ENCODE measurements around the gene MTCH1. TPM values are rescaled to one million over a fixed set of nuclear protein-coding genes. Genes with fewer than 3 reads are reported as not detected.

Gene MTCH1
- total RNA-seq, 1 donor: 110 TPM

DNA sequence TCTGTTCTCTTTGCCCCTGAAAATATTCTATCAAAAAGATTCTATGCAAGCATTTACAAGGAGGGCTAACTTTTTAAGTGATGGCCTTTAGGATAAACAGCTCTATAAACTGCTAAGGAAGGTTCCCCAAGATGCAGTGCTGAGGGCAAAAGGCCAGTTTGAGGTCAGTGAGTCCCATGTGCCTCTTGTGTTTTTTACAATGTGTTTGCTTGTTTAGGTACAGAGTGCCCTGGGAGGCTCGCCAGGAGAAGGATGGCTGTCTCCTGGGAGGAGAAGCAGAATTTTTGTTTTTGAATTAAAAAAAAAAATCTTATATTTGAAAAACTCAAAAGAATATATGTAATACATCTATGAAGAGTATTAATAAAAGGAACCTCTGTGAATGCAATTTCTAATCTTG is 12.8 kb downstream of the MTCH1 start:
- no peak for DNase-seq (ENCODE audit: low read depth in 2 of 3, low spot score in 2 of 3)

DNA sequence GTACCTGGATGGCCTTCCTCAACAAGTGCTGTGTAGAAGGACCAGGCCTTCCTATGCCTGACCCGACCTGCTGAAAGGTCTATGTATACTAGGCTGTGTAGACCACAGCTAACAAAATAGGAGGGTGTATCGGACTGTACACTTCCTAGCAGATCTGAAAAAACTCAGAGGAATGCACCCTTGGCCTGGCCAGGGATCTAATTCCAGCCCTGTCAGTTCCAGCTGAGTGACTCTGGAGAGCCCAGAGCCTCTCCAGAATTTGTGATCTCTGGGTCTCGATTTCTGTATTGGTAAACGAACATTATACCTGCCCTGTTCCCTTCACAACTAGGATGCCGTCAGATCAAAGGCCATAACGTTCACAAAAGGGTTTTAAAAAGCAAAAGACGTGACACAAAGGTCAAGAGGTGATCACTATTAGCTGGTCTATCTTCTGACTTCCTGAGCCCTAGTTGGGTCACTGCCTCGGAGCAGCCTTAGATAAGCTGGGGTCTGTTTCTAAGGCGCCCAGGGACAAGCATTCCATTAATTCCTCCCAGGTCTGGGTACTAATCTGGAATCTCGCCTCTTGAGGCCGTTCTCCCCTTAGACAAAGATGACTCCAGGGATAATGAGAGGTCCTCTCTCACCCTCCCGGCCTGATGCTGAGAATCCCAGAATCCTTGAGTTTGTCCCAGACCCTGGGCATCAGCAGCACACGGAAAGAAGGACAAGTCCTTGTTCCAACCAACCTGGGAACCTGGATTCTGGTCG is 13.9 kb downstream of the MTCH1 start:
- DNase-seq (ENCODE audit: low read depth in 2 of 3, low spot score in 2 of 3): no peak

- no peak for DNase-seq (ENCODE audit: low read depth in 2 of 3, low spot score in 2 of 3)
Measured at GRCh38 chr6:36970892-36971842, 14.8 kb downstream of the MTCH1 start.

DNA sequence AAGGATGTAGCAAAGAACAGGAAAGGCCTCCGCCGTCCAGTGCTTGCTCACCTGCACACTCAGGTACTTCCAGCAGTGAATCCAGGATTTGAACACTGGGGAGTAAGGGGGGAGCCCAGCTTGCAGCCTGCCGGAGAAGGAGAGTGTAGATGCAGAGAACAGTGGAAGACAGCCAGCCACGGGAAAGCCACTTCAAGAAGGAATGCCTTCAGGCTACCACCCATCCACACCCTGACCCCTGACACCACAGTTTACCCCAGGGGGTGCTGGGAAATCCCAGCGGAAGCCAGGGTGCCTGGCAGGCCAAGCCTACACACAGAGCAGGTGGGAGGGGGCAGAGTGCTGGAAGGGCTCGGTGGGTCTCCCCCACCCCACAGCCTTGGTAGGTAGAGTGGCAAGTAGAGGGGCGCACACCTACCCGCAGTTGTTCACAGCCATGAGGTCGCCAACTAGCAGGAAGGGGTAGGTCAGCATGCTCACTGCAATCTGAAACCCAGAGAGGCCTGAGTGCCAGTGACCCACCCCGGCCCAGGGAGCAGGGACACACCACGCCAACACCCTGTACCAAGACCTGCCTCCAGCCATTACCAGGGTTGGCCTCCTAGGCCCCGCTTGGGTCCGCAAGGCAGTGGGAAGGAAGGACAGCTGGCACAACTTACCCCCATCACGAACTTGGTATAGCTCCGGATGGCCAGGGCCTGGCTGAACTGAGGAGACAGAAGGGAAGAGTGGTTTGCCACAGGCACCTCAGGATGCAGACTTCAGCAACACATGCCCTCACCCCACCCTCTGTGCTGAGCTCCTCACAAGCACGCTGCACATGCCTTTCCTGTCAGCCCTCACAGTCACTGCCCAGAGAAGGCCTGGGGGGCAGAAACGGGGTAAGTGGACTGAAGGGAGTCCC is 15.8 kb downstream of the MTCH1 start:
- no peak for DNase-seq (ENCODE audit: low read depth in 2 of 3, low spot score in 2 of 3)

- no peak for DNase-seq (ENCODE audit: low read depth in 2 of 3, low spot score in 2 of 3)
Measured at GRCh38 chr6:36969240-36969691, 16.7 kb downstream of the MTCH1 start.

GRCh38 chr6:36968266-36968977 is 17.6 kb downstream of the MTCH1 start:
- DNase-seq (ENCODE audit: low read depth in 2 of 3, low spot score in 2 of 3): no peak

GRCh38 chr6:36967757-36968156 is 18.2 kb downstream of the MTCH1 start:
- no peak for DNase-seq (ENCODE audit: low read depth in 2 of 3, low spot score in 2 of 3)

DNA sequence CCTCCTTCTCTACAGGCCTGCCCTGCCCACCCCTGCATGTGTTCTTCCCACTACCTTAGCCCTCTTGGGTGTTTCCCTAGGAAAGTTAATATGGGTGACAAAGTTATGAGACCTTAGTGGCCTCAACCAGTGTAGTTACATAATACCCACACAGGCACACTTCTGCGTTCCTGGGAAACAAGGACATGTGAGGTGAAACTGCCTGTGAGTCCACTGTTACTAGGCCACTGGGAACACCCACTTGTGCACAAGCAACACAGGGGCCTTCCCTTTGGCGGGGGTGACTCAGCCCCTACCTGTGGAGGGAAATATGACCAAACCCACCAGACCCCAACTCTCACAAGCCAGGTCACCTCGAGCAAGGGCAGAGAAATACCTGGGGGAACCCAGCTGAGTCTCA is 18.7 kb downstream of the MTCH1 start:
- DNase-seq (ENCODE audit: low read depth in 2 of 3, low spot score in 2 of 3): no peak

- DNase-seq (ENCODE audit: low read depth in 2 of 3, low spot score in 2 of 3): no peak
Measured at GRCh38 chr6:36964908-36965307, 21.1 kb downstream of the MTCH1 start.

DNA sequence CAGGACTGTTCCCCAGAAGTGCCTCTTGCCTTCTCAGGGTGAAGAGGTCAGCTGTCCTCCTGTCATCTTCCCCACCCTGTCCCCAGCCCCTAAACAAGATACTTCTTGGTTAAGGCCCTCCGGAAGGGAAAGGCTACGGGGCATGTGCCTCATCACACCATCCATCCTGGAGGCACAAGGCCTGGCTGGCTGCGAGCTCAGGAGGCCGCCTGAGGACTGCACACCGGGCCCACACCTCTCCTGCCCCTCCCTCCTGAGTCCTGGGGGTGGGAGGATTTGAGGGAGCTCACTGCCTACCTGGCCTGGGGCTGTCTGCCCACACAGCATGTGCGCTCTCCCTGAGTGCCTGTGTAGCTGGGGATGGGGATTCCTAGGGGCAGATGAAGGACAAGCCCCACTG is 21.6 kb downstream of the MTCH1 start:
- no peak for DNase-seq (ENCODE audit: low read depth in 2 of 3, low spot score in 2 of 3)

- peak in 2 of 3 donors; percentile 69 to 83 for DNase-seq (ENCODE audit: low read depth in 2 of 3, low spot score in 2 of 3)
Measured at GRCh38 chr6:36963451-36964290, 22.3 kb downstream of the MTCH1 start.

DNA sequence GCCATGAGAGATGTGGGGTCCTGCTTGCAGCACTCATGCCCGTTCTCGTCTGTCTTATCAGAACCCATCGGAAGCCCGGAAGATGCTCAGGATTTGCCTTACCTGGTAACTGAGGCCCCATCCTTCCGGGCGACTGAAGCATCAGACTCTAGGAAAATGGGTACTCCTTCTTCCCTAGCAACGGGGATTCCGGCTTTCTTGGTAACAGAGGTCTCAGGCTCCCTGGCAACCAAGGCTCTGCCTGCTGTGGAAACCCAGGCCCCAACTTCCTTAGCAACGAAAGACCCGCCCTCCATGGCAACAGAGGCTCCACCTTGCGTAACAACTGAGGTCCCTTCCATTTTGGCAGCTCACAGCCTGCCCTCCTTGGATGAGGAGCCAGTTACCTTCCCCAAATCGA is 23.1 kb downstream of the MTCH1 start:
- DNase-seq (ENCODE audit: low read depth in 2 of 3, low spot score in 2 of 3): peak; percentile 54 to 96 (median 89)

- no peak for DNase-seq (ENCODE audit: low read depth in 2 of 3, low spot score in 2 of 3)
Measured at GRCh38 chr6:36961441-36962435, 24.3 kb downstream of the MTCH1 start.

- no peak for DNase-seq (ENCODE audit: low read depth in 2 of 3, low spot score in 2 of 3)
Measured at GRCh38 chr6:36959555-36960250, 26.3 kb downstream of the MTCH1 start.

DNA sequence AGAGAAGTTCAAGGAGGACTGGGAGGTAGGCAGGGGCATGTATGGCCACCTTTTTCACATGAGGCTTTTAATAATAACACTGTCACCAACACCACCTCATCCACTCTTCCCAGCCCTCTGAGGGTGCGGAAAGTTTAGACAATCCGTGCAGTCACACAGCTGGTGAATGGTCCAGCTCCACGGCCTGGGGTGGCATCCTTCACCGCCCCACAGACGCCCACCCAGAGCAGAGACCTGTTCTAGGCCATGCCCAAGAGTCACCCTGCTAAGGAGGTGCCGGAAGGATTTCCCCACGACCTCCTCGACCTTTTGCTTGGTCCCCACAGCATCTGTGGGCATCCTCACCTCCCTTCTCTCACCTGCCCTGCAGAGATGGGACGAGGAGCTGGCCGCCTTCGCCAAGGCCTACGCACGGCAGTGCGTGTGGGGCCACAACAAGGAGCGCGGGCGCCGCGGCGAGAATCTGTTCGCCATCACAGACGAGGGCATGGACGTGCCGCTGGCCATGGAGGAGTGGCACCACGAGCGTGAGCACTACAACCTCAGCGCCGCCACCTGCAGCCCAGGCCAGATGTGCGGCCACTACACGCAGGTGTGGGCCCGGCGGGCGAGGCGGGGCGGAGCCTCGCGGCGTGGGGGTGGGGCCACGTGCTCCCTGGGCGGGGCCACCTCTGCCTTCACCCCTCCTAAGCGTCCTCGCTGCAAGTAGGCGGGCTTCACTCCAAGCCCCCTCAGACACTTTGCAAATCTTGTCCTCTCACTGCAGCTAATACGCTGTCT is 27.0 kb downstream of the MTCH1 start:
- DNase-seq (ENCODE audit: low read depth in 2 of 3, low spot score in 2 of 3): no peak

- no peak for DNase-seq (ENCODE audit: low read depth in 2 of 3, low spot score in 2 of 3)
Measured at GRCh38 chr6:36957773-36958271, 28.2 kb downstream of the MTCH1 start.
